Progenitor cell of endocrine pancreas (in vitro differentiated cells): ENCODE data around the gene POFUT2. TPM values are rescaled to one million over a fixed set of nuclear protein-coding genes. Genes with fewer than 3 reads are reported as not detected.

ENCODE experiments used
- DNase-seq: peaks from one replicate; pipeline ENCODE4 v3.0.0; 2021; ENCODE audit warnings: low spot score; ENCODE audit not compliant: unreplicated experiment
- H3K27ac Mint-ChIP-seq: 2 replicates; pipeline ENCODE4 v1.8.0; 2021; ENCODE audit warnings: mild to moderate bottlenecking, moderate library complexity, mixed read lengths
- H3K27me3 Mint-ChIP-seq: 2 replicates; pipeline ENCODE4 v1.8.0; 2021; ENCODE audit warnings: mixed read lengths
- H3K36me3 Mint-ChIP-seq: 2 replicates; pipeline ENCODE4 v1.8.0; 2022; ENCODE audit warnings: mixed read lengths; ENCODE audit not compliant: insufficient read depth
- H3K4me1 Mint-ChIP-seq: 2 replicates; pipeline ENCODE4 v1.8.0; 2021; ENCODE audit warnings: low read depth, mixed read lengths
- H3K4me3 Mint-ChIP-seq: 2 replicates; pipeline ENCODE4 v1.8.0; 2021; ENCODE audit warnings: low read depth, mild to moderate bottlenecking, moderate library complexity, mixed read lengths
- H3K9me3 Mint-ChIP-seq: 2 replicates; pipeline ENCODE4 v1.8.0; 2021; ENCODE audit warnings: low read depth, mixed read lengths
- total RNA-seq: library from RNA; stranded (reverse); gene quantifications from 2 replicates; pipeline ENCODE4 v1.2.1, GENCODE V29; 2021
- TF ChIP-seq, protein P1 (sequence below): fragments of 200-600 bp; sonication (generic); IDR thresholded peaks from one replicate; pipeline ENCODE4 v1.5.0; 2021; ENCODE audit warnings: antibody characterized with exemption, mild to moderate bottlenecking; ENCODE audit not compliant: unreplicated experiment

The POFUT2 gene
- total RNA-seq, 1 donor from 2014 or later, result 47.8 TPM

DNA sequence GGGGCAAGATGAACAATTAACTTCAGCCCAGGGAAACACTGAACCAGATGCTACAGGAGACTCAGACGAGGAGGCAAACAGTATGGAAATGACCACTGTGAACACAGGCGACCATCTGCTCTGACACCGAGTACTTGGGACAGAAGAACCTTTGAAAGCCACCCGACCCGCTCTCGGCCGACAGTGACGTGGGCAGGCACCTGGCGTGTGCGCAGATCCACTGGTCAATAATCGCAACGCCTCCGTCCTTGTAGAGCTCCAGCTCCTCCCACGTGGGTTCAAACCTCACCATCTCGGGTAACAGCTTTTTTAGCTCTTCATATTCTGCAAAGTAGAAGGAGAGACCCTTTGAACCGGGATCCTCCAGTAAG, 20.3 kb downstream of the POFUT2 start:
- no peaks in the 10 kb centered on the region for H3K9me3 Mint-ChIP-seq
- DNase-seq, result peak; percentile 3
- H3K4me1 Mint-ChIP-seq, result no peaks in the 10 kb centered on the region
- TF ChIP-seq, protein P1, sequence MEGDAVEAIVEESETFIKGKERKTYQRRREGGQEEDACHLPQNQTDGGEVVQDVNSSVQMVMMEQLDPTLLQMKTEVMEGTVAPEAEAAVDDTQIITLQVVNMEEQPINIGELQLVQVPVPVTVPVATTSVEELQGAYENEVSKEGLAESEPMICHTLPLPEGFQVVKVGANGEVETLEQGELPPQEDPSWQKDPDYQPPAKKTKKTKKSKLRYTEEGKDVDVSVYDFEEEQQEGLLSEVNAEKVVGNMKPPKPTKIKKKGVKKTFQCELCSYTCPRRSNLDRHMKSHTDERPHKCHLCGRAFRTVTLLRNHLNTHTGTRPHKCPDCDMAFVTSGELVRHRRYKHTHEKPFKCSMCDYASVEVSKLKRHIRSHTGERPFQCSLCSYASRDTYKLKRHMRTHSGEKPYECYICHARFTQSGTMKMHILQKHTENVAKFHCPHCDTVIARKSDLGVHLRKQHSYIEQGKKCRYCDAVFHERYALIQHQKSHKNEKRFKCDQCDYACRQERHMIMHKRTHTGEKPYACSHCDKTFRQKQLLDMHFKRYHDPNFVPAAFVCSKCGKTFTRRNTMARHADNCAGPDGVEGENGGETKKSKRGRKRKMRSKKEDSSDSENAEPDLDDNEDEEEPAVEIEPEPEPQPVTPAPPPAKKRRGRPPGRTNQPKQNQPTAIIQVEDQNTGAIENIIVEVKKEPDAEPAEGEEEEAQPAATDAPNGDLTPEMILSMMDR, result no peak
- peaks cover 33% of the 10 kb centered on the region for H3K36me3 Mint-ChIP-seq
- H3K27ac Mint-ChIP-seq, result peak overlapping the region; percentile 67
- H3K4me3 Mint-ChIP-seq, result no peak overlapping the region
- H3K27me3 Mint-ChIP-seq, result no peaks in the 10 kb centered on the region

DNA sequence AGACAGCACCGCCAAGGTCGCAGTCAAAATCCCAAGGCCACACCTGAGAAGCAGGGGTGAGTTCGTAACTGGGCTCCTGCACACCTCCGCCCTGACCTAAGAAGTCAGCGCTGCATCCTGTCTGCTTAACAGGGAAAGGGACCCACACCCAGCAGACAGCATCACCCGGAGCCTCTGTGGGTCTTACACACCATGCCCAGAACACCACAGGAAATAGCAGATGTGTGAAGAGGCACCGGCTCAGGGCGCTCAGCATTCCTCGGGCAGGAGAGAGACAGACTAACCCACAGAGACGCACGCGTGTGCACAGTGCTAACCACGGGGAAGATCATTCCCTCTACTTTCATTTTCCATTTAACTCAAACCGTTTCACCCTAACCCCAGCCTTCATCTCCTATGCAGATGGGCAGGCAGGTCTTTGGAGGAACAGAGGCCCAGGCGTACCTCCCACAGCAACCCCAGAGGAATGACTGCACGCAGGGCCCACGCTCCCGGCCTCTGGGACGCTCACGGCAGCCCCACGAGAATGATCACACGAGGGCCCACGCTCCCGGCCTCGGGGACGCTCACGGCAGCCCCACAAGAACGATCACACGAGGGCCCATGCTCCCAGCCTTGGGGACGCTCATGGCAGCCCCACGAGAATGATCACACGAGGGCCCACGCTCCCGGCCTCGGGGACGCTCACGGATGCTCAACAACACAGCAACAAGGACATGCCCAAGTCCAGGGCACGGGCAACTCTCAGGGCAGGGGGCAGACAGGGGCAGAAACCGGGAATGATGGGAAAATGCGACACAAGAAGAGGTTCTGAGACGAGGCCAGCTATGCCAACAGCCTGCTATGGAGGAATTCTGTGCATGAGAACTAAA, 20.9 kb downstream of the POFUT2 start:
- TF ChIP-seq, protein P1, result no peak
- Mint-ChIP-seq H3K9me3 (no peaks in the 10 kb centered on the region), H3K36me3 (peaks cover 33% of the 10 kb centered on the region), H3K27ac (no peak overlapping the region), H3K4me3 (no peak overlapping the region), H3K4me1 (no peaks in the 10 kb centered on the region), H3K27me3 (no peaks in the 10 kb centered on the region)
- DNase-seq, result peak; percentile 5

DNA sequence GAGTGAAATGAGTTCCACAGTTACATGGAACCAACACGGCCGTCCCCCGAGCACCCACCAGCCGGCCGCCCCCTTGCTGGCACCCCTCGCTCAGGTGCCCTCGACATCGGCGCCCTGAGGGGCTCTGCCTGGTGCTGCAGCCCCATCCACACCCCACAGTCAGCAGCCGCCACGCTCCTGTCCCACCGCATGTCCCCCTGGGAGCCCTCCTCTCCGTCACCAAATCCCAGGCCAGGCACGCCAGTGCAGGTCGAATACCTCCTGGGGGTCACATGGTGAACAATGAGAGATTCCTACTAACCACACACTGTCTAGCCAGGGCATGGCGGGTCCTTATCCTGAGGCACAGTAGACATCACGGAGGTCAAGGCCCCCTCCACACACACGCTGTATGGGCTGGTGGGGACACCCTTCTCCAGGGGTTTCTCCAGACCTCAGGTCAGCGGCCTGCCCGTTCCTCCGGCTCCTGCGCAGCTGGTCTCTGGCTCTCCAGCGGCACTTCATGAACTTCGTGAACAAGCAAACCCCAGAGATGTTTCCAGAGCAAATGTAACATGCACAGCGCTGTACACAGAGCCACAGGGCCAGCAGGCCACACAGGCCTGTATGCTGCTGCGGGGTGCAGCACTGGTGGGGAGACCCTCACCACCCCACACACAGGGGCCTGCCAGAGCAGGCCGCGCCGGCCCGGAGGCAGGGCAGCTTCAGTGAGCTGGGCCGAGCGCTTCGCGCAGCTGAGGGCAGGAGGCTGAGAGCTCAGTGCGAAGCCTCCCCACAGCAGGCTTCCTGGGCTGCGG, 21.8 kb downstream of the POFUT2 start:
- H3K9me3 Mint-ChIP-seq, result no peaks in the 10 kb centered on the region
- no peaks in the 10 kb centered on the region for H3K4me1 Mint-ChIP-seq
- no peaks in the 10 kb centered on the region for H3K27me3 Mint-ChIP-seq
- DNase-seq, result peak; percentile 4
- H3K36me3 Mint-ChIP-seq, result peaks cover 33% of the 10 kb centered on the region
- no peak overlapping the region for H3K4me3 Mint-ChIP-seq
- TF ChIP-seq, protein P1, result no peak
- no peak overlapping the region for H3K27ac Mint-ChIP-seq

DNA sequence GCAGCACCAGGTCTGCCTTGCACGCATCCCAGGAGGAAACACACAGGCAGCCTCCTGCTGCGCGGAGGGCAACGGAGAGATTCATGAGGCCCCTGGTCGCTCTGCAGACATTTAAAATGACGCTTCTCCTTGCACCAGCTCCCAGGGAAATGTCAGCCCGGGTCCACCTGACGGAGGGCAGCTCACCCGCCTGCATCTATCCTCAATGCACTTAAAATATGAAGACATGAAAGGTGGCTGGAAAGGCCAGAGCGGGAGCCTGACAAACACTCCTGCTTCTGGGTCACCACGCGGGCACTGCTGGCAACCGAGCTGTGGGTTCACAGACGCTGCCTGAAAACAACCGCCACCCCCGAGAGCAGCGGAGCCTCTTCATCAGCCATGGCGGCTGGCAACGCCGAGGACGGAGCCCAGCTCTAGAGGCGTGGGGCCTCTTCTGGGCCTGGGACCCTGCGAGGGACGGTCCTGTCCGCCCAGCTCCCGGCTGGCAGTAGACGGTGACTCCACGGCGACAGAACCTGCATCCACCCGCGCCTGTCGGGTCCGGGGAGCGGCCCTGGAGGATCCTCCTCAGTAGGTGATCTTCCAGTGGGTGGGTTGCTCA, 22.7 kb downstream of the POFUT2 start:
- Mint-ChIP-seq H3K36me3 (peaks cover 33% of the 10 kb centered on the region), H3K27ac (no peak overlapping the region), H3K9me3 (no peaks in the 10 kb centered on the region), H3K27me3 (no peaks in the 10 kb centered on the region), H3K4me3 (no peak overlapping the region), H3K4me1 (no peaks in the 10 kb centered on the region)
- TF ChIP-seq, protein P1, result no peak
- DNase-seq, result peak; percentile 3

DNA sequence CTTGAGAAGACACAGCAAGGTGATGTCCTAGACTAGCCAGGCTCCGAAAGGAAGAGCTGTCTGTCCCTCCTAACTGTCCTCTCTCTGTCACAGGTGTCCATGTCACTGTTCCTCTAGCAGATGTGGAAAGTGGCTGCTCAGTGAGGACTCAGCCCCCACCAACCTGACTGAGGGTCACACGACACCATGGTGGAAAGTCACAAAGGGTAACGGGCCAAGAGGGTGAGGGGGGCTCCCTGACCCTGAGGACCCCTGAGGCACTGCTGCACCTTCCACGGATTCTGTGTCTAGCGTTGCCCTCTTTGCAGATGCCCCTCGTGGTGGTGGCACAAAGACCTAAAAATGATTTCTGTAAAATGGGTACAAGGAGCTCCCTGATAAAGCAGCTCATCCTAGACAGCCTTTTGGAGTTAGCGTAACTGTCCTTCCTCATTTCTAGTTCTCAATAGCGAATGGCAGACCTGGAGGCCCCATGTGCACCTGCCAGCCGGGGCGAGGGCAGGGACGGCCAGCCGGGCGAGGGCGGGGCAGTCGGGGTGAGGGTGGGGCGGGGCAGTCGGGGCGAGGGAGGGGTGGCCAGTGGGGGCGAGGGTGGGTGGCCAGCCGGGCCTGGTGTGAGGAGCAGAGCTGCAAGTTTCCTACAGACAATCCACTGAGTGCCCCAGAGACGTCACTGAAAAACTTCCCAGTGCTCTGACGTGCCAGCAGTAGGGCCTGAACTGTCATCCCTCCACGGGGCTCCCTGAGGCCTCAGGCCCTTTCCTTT, 23.4 kb downstream of the POFUT2 start:
- Mint-ChIP-seq H3K27me3 (no peaks in the 10 kb centered on the region), H3K36me3 (peaks cover 31% of the 10 kb centered on the region), H3K4me1 (no peaks in the 10 kb centered on the region), H3K27ac (no peak overlapping the region), H3K4me3 (no peak overlapping the region), H3K9me3 (no peaks in the 10 kb centered on the region)
- peak; percentile 3 for DNase-seq
- TF ChIP-seq, protein P1, result no peak
